GM19238 (cell line): ENCODE data around the gene MED27.

ENCODE experiments used
- DNase-seq: peaks from one replicate; pipeline ENCODE4 v3.0.0; 2011; ENCODE audit warnings: low spot score; ENCODE audit not compliant: insufficient read length

The MED27 gene

DNA sequence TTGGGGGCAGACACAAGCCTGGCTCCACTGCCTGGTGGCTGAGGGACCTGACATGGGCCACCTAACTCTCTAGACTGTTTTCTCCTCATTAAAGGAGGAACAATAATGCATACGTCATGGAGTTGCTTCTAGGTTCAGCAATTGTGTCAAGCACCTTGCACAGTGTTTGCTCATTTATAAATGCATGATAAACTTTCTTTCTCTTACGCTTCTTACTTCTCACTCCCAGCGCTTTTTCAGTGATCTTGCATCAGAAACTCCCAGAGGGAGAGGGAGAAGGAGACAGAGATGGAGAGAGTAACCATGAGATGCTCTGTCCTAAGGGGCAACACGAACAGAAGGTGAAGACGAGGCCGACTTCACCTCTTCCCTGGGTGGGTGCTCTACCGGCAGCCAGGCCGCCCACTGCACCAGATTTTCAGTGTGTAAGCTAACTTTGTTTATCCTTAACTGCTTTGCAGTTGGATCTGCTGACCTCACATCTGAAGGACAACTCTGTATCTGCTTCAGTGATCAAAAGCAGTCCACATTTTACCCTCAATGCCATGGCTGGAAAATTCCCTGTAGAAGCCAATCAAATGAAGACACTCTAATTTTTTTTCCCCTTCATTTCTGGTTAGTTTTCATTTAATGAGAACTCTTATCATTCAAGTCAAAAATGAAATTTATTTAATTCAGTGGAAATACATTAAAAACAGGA is 35.3 kb downstream of the MED27 start:
- no peak for DNase-seq

DNA sequence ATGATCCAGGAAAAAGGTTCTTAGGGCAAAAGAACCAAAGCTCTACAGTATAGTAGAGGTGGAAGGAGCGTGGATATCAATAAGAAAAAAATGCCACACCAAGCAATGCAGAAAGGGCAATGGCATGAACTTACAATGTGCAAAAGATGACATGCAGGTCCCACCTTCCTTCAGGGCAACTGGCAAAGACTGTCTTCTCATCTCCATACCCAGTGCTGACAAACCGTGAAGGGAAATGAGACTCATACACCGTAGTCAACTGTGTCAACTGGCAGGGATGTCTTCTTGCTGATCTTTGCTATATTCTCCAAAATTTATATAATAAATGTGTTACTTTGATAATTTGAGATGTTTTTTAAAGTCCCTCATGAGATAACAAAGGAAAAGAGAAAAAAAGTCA is 36.0 kb downstream of the MED27 start:
- DNase-seq, result no peak

DNA sequence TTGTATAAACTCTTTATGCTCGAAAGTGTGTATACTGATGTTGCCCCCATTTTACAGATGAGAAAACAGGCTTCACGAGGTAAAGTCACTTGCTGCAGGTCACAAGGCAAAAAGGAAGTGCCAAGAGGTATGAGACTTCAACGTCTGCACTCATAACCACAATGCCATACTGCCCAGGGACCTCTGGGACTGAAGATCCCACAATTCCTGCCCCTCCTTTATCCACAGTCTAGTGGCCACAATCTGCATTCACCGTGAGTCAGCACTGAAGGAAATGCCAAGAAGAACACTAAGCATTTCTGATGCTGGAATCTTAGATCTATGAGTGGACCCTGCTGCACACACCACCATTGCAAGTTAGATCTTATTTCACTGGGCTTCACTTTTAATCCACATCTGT is 37.3 kb downstream of the MED27 start:
- no peak for DNase-seq

DNA sequence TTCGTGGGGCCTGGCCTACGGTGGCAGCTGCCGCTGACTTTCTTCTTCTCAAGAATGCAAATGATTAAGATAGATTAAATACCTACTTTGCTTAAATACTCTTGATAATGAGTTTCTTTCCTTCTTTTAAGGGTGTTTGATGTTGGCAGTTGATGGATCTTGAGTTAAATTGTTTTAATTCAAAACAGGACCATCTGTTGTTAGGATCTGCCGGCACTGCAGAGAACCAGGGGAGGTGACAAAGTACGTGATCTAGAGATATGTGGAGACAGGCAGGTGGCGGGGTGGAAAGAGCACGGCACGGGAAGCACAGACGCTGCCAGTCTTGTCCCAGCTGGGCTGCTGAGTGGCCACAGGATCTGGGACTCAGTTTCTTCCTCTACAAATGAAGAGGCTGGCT is 37.9 kb downstream of the MED27 start:
- no peak for DNase-seq

DNA sequence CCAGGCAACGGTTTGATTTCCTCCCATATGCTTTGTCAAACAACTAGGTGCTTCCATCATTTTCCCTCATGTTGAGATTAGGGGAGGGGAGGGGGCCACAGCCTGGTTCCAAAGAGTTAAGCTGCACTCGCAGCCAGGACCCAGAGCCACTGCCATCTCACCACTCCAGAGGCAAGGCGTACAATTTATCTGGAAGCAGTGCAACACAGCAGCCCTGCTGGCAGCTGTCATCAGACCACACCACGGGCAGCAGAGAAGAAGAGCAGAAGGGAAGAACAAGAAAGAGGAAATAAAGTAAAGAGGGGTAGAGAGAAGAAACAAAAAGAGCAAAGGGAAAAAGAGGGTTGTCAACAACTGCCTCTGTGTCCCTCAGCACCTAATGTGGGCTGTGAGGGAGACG is 38.9 kb downstream of the MED27 start:
- DNase-seq, result no peak

DNA sequence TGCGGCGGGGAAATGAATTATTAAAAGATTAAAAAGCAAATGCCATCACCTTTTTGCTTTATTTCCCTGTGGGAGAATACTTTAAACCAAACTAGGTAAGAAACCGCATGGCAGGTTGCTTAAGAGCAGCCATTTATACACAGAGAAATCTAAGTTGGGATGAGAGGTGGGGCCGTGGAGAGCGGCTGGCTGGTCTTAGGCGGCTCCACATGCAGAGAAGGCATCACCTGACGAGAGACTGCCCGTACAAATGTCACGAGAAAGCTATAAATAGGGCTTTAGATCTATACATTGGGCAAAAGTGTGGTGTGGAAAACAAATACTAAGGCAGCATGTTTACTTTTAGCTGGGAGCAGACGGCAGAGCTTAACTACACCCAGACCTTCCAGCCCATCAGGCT is 39.4 kb downstream of the MED27 start:
- DNase-seq, result no peak

DNA sequence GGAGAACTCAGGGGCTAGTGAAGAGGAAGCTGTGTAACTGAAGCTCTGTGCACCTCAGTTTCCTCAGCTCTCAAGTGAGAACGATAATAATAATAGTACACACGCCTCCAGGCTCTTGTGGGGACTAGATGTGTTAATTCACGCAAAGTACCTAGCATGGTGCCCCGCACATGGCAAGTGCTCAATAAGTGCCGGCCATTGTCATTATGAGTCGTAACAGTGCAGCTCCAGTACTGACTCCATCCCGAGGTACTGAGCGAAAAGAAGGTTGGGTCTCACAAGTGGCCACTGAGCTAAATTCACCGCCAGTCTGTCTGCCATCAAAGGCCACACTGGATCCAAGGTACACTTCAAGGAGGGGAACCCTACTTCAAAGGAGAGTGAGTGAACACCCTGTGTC is 40.4 kb downstream of the MED27 start:
- no peak for DNase-seq

DNA sequence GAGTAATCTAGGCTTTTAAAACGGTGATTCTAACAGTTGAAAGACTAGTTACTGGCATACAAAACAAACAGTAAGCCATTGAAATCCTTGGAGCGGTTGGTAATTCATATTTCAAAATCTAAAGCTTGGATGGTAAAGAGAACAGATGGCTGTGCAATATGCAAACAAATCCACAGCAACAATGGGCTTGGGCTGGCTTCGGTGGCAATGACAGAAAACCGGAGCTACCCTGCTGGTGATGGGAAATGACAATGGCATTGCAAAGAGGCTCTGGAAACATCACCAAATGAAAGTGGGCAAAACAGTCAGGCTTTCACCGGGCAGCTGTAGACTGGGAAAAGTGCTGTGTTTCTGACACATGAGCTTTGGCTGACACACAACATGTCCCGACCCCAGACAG is 42.2 kb downstream of the MED27 start:
- no peak for DNase-seq

DNA sequence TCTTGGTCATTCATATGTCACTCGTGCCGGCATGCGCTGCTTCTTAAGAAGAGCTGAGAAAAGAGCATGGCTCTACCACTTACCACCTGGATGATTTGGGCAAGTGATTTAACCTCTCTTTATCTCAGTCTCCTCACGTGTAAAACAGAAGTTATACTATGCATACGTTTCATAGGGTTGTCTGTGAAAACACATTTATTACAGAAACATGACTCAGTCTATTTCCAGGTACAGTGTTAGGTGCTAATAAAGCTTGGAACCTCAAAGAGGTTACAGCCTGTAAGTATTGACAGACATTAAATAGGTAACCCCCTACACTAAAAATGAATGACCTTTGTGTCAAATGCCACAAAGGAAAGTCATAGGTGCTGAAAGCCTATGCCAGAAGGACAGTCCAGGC is 43.1 kb downstream of the MED27 start:
- no peak for DNase-seq

DNA sequence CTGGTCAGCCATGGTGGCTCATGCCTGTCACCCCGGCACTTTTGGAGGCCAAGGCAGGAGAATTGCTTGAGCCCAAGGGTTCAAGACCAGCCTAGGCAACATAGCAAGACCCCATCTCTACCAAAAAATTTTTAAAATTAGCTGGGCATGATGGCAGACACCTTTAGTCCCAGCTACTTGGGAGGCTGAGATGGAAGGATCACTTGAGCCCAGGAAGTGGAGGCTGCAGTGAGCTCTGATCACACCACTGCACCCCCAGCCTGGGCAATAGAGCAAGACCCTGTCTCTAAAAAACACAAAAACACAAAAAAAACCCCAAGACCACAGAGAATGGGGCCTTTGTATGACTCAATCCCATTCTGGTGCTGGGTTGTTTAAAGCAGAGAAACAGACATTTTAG is 44.0 kb downstream of the MED27 start:
- DNase-seq, result no peak

DNA sequence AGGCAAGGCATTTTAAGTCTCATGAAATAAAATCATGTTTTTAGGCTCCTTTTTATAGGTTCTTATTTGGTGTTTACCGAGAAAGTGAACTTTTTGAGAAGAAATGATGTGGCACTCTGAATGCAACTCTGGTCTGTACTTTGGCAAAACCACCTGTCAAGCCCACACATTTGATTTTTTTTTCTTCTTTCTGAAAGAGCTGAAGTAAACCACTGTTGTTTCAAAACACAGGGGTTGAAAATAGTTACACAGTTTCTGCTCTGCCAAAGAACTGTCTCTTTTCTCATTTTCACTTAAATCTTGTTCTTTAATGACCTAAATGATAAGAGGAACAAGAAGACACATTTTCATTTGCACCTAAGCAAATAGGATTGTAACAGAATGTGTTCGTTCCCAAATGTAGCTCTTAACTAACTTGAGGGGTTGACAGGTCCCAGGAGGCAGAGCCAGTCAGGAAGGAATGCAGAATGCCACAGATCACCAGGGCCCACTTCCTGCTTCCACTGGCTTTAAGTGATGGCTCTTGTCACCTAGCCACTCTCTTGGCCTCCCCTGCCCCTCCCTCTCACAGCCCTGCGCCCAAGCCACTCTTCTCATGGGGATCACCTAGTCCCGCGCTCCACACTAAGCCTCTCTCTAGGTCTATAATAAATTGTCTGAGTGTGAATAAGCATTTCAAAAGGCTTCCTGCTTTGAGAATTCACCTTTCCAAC is 47.3 kb downstream of the MED27 start:
- DNase-seq, result peak; percentile 11

DNA sequence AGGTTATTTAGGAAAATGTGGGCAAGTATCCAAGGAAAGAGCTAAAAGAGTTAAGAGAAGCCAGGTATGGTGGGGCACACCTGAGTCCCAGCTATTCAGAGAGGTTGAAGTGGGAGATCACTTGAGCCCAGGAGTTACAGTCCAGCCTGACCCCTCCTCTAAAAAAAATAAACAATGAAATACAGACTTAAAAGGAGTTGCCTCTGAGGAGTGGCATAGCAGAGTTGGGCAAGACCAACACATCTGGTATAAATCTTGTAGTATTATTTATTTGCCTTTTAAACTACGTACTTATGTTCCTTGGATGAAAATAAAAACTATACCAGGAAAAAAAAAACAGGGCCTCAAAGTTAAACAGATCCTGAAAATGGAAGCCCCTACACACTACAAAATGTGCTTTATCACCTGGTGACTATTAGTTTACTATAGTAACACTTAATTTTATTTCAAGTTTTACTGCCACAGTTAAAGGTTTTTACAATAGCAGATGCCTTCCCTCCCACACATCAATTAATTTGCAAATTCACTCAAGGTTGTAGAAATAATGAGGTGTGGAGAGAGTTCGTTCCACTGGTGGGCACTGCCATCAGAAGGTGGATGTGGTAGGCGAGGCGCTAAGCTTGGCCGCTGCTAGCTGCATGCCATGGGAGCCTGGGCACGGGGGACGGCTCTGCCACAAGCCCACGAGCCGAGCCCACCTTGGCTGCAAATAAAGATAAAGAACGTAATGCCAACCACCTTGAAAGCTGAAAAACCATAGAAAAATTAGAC is 48.0 kb downstream of the MED27 start:
- no peak for DNase-seq

DNA sequence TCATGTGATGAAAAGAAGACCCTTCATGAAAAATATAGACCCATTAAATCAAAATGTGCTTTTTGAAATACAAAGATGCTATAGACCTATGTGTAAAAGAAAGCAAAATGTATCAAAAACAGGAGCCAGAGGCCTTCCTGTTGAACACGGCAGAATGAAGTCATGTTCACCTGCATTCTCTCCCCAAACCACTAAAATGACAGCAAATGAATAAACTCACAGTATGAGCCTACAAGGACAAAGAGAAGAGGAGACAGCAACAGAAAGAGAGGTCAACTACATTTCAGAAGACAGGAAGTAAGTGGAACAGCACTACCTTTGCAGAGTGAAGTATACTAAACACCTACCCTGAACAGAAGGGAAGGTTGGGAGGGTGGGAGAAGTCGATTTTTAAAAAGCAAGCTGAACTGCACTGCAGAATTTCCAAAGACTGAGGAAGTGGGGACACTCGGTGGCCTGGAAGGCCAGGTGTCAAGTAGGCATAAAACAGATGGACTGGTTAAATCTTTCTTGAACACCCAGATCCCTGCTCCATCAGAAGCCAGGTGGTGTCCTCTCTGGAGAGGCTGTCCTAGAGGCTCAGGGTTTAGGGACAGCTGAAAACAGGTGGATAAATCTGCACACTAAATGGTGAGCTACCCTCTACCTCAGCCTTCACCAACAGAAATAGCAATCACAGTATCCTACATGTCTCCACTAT is 48.9 kb downstream of the MED27 start:
- DNase-seq, result no peak

DNA sequence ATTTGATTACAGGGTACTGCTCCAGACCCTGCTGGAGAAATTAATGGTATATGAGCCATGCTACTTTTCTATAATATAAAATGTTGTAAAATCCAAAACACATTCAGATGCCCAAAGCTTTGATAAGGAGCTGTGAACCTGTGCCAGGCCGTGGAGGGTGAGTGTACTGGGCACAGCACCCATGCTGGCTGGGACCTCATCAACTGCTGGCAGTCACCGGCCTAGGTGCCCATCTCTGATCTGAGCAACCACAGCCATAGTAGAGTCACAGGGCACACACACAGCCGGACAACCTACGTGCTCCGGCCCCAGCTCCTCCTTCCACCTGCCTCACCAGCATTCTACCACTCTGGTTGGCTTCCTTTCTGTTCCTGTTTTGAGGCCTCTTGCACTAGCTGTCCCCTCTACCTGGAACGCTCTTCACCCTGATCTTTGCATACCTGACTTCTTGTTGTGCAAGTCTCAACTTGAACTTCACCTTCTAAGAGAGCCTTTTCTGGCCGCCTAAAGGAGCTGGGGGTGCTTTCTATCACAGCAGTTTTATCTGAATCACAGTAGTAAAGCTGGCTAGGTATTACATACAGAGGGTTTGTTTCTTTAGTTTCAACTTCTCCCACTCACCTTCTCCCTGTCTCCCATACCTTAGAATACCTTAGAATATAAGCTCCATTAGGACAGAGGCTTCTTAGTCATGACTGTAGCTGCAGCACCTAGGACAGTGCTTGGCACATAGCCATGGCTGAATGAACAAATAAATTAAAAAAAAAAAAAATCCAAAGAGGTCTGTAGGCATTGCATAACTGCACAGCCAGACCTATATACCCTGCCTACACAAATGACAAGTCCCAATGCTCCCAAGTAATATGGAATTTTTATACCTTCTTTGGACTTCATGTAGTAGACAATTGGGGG is 51.7 kb downstream of the MED27 start:
- DNase-seq, result no peak

DNA sequence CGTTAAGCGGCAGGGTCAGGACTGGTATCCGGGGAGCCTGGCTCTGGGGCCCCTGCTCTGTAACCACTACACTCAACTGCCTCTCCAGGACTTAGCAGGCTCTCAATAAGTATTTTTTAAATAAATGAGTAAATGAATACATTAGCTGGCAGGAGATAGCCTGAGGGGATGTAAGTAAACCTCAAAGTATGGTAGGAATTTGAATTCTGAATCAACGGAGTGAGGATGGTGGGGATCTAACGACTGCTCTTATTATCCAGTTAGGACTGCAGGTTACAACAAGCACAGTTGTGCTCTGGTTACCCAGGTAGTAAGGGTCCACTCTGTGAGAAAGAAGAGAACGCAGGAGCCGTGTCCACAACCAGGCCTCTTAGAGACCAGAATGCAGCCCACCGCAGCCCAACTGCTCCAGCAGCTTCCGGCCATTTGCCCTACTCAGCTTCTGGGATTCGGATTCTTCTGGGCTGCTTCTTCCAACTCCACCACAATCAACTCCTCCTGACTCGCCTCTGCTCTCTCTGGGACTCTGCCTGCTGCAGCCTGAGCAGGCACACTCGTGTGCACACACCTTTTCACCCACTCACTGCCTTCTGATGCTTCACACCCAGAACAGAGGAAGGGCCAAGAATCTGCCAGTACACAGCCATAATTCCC is 52.6 kb downstream of the MED27 start:
- no peak for DNase-seq

DNA sequence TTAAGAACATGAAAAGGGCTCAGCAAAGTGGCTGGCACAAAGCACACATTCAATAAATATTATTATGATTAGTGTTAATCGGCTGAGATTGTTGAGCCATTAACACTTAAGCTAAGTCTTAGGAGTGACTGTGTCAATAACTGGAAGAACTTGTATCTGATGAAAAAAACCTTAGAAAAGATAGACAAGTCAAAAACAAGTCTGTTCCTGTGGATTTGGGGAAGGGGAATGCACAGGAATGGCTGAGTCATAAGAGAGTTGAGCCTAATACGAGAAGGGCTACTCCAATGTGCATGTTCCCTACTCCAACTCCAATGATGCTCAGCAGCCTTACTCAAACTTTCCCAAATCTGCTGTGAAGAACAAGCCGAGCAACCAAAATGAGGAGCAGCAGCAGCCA is 53.9 kb downstream of the MED27 start:
- no peak for DNase-seq

DNA sequence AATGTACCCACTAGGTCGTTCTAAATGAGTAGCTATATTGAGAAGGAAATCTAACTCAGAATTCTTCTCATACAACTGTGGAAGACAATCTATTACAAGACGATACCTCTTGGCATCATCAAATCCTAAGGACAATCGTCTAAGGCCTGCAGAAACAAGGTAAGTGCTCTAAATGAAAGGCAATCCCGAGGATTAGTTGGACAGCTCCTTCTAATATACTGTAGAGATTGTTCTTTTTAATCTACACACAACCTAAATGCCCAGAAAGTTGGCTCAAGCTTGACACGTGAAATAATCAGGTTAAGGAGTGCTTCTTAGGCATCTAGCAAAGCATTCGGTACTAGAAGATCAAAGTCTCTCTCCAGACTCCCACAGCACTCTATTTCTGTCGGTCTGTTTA is 55.1 kb downstream of the MED27 start:
- DNase-seq, result no peak

DNA sequence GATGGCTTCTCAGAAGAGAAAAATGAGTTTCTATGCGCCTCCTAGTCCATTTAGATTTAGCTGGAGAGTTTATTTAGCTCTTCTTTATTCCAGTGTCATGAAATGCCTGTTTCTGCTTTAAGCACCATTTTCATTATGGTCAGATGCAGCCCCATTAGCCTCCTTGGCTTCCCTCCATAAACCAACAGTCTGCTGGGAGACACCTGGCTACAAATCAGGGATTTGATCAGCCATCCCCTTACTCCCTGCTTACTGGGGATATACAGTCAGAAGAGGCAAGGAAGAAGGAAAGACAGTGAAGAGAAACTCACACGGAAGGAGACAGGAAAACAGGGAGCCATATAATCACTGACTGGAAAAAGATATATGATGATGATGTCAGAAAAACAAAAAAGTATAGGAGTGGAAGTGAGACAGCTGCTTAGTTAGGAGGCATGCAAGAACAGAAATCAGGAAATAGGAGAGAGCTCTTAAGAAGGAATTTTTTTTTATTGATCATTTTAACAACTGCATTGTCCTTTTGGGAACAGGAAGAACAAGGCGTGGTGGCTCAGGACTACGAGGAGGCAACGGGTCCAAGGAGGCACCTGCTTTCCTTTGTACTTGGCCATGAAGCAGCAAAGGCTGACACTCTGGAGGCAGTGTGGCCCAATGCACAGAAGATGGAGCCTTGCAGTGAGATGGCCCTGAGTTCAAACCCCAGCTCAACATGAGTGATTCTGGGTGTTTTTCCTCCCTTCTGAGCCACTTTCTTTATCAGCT is 56.1 kb downstream of the MED27 start:
- DNase-seq, result no peak

DNA sequence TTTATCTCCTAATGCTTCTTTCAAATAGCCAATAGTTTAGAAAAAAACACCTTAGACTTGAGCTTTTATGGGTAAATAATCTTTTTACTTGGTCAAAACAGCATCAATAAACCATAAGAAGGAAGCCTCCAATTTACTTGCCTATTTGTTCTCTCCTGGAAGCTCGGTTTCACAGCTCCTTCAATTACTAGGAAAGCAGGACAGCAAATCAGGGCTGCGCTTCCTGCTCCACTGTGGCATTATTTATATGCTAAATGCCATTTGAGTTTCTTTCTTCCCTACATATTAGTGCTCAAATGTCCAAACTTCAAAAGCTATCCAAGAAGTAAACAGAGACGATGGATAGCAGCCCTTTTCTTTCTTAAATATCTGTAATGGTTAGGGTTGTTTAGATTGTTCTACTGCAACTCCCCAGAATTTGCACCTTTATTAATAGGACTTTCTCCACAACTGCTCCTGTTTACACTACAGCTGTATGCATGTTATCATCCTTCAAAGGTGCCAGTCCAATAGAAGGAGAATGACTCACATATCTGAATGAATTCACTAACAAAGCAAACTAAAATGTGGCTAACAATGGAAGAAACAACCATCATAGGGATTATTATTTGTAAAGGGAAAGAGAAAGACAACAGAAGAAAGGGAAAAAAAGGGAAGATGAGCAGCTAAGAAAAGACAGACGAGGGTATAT is 58.7 kb downstream of the MED27 start:
- DNase-seq, result no peak
